Gastrocnemius medialis (tissue), 4 donors: ENCODE measurements around the gene CCT7. TPM values are rescaled to one million over a fixed set of nuclear protein-coding genes. Genes with fewer than 3 reads are reported as not detected.

Source experiments
- ATAC-seq, 2 donors: fragments of 150-250 bp; one replicate each; pipeline ENCODE4 v1.9.1; 2016
- DNase-seq, 2 donors: peaks; one replicate each; pipeline ENCODE4 v3.0.0-alpha.2; 2019
- H3K27ac ChIP-seq, 4 donors: fragments of 200-600 bp; sonication (generic); 1 replicate in 1 of 4; 2 replicates in 3 of 4; pipeline ENCODE4 v1.5.1; 2016 to 2018; ENCODE audit warnings: mild to moderate bottlenecking in 2 of 4, moderate library complexity in 1 of 4
- H3K27me3 ChIP-seq, 3 donors: fragments of 200-600 bp; sonication (generic) in 2 of 3; 1 replicate in 1 of 3; 2 replicates in 2 of 3; pipeline versions ENCODE4 v1.5.1 to v1.6.0; 2016 to 2019; ENCODE audit warnings: mild to moderate bottlenecking in 1 of 3, moderate library complexity in 1 of 3
- H3K36me3 ChIP-seq, 2 donors: fragments of 200-600 bp; sonication (generic) in 1 of 2; one replicate each; pipeline ENCODE4 v1.5.1; 2017 to 2018
- H3K4me1 ChIP-seq, 2 donors: fragments of 200-600 bp; sonication (generic) in 1 of 2; one replicate each; pipeline ENCODE4 v1.5.1; 2016 to 2017; ENCODE audit warnings: mild to moderate bottlenecking in 2 of 2
- H3K4me3 ChIP-seq, 4 donors: fragments of 200-600 bp; sonication (generic) in 3 of 4; 1 replicate in 1 of 4; 2 replicates in 3 of 4; pipeline ENCODE4 v1.5.1; 2016 to 2019; ENCODE audit warnings: mild to moderate bottlenecking in 2 of 4
- H3K9me3 ChIP-seq, 3 donors: fragments of 200-600 bp; sonication (generic) in 2 of 3; 1 replicate in 1 of 3; 2 replicates in 2 of 3; pipeline ENCODE4 v1.5.1; 2016 to 2019
- CTCF ChIP-seq, 5 experiments: fragments of 450-650 bp in 3 of 5; fragments of 200-600 bp in 2 of 5; sonication (generic) in 2 of 5; IDR thresholded peaks in 4 of 5; conservative IDR thresholded peaks in 1 of 5; 1 replicate in 4 of 5; 2 replicates in 1 of 5; pipeline ENCODE4 v1.5.1; 2016 to 2019; ENCODE audit warnings: antibody characterized with exemption in 5 of 5, mild to moderate bottlenecking in 3 of 5, moderate library complexity in 3 of 5
- POLR2A ChIP-seq, 2 donors: fragments of 450-650 bp; IDR thresholded peaks; one replicate each; pipeline ENCODE4 v1.6.1; 2017; ENCODE audit warnings: antibody characterized with exemption in 2 of 2, mild to moderate bottlenecking in 2 of 2, moderate library complexity in 2 of 2
- in situ Hi-C, 4 donors: fragments of 200-750 bp; cut with MboI; loops; one replicate each; pipeline versions ENCODE4 v1.15.0 to v1.8.0; 2017; ENCODE audit warnings: low sequenced_read_pairs in 4 of 4
- intact Hi-C: fragments of 100-400 bp; cut with DNase I; formaldehyde crosslinking; loops from one replicate; pipeline ENCODE4 v1.15.1; 2023; ENCODE audit warnings: low total_unique reads
- total RNA-seq, 4 donors: library from RNA; depleted of rRNA; stranded (reverse); fragments of >200 nt; gene quantifications; one replicate each; pipeline versions ENCODE4 v1.1.0 to v1.2.3, GENCODE V29; 2016

The CCT7 gene
- total RNA-seq, 4 donors from 2014 or later: 215 to 334 (median 284) TPM

GRCh38 chr2:73264783-73265182 is 30.7 kb downstream of the CCT7 start:
- Histone ChIP-seq H3K4me1 (no peaks in the 10 kb centered on the region), H3K36me3 (no peaks in the 10 kb centered on the region), H3K9me3 (no peaks in the 10 kb centered on the region), H3K27ac (no peak overlapping the region), H3K27me3 (peaks cover 31 to 41% (median 38%) of the 10 kb centered on the region in 3 donors), H3K4me3 (no peak overlapping the region)
- TF ChIP-seq CTCF (IDR thresholded peaks at IDR 0.05 in 4 of 5, conservative IDR thresholded peaks at IDR 0.05 in 1 of 5): no peak
- TF ChIP-seq POLR2A (IDR thresholded peaks at IDR 0.05): no peak
- no peak for DNase-seq
- no peak for ATAC-seq
- intact Hi-C loops: no loop called here
- in situ Hi-C loops: no loop called here

- DNase-seq: no peak
- Histone ChIP-seq H3K9me3 (no peaks in the 10 kb centered on the region), H3K4me3 (no peak overlapping the region), H3K36me3 (no peaks in the 10 kb centered on the region), H3K27ac (no peak overlapping the region), H3K27me3 (peaks cover 36 to 45% (median 43%) of the 10 kb centered on the region in 3 donors), H3K4me1 (no peaks in the 10 kb centered on the region)
- TF ChIP-seq CTCF (IDR thresholded peaks at IDR 0.05 in 4 of 5, conservative IDR thresholded peaks at IDR 0.05 in 1 of 5): no peak
- no peak for TF ChIP-seq POLR2A (IDR thresholded peaks at IDR 0.05)
- ATAC-seq: no peak
- intact Hi-C loops: no loop called here
- in situ Hi-C loops: no loop called here
Measured at GRCh38 chr2:73265298-73266060, 31.4 kb downstream of the CCT7 start.

- intact Hi-C loops: no loop called here
- DNase-seq: no peak
- no peak for ATAC-seq
- Histone ChIP-seq H3K27me3 (peaks cover 42 to 47% (median 45%) of the 10 kb centered on the region in 3 donors), H3K36me3 (no peaks in the 10 kb centered on the region), H3K4me3 (no peak overlapping the region), H3K27ac (no peak overlapping the region), H3K9me3 (no peaks in the 10 kb centered on the region), H3K4me1 (no peaks in the 10 kb centered on the region)
- TF ChIP-seq CTCF (IDR thresholded peaks at IDR 0.05 in 4 of 5, conservative IDR thresholded peaks at IDR 0.05 in 1 of 5): no peak
- TF ChIP-seq POLR2A (IDR thresholded peaks at IDR 0.05): no peak
- in situ Hi-C loops: no loop called here
Measured at GRCh38 chr2:73266061-73266901, 32.2 kb downstream of the CCT7 start.

- ATAC-seq (no peak), DNase-seq (no peak)
- Histone ChIP-seq H3K9me3 (no peaks in the 10 kb centered on the region), H3K27me3 (peaks cover 42 to 47% (median 45%) of the 10 kb centered on the region in 3 donors), H3K4me1 (no peaks in the 10 kb centered on the region), H3K4me3 (no peak overlapping the region), H3K36me3 (no peaks in the 10 kb centered on the region), H3K27ac (no peak overlapping the region)
- TF ChIP-seq CTCF (IDR thresholded peaks at IDR 0.05 in 4 of 5, conservative IDR thresholded peaks at IDR 0.05 in 1 of 5) (no peak), POLR2A (IDR thresholded peaks at IDR 0.05) (no peak)
- intact Hi-C loops (no loop called here), in situ Hi-C loops (no loop called here)
Measured at GRCh38 chr2:73267008-73267407, 32.9 kb downstream of the CCT7 start.
